Breast epithelium (tissue), 3 donors: ENCODE data around the gene TBC1D23.

Experiments used
- CTCF ChIP-seq, 3 donors: fragments of 450-650 bp; IDR thresholded peaks; one replicate each; pipeline ENCODE4 v1.5.1; 2016 to 2017; ENCODE audit warnings: antibody characterized with exemption in 3 of 3, mild to moderate bottlenecking in 3 of 3, moderate library complexity in 3 of 3
- POLR2A ChIP-seq: fragments of 450-650 bp; IDR thresholded peaks from one replicate; pipeline ENCODE4 v1.6.1; 2016; ENCODE audit warnings: antibody characterized with exemption, mild to moderate bottlenecking, moderate library complexity
- POLR2AphosphoS5 ChIP-seq, 3 donors: sonication (generic); formaldehyde crosslinking; IDR thresholded peaks; one replicate each; pipeline ENCODE4 v1.6.1; 2017; ENCODE audit warnings: antibody characterized with exemption in 3 of 3

GRCh38 chr3:100368441-100368840 is 107.6 kb downstream of the TBC1D23 start:
- no peak for TF ChIP-seq CTCF (IDR thresholded peaks at IDR 0.05)
- TF ChIP-seq POLR2AphosphoS5 (IDR thresholded peaks at IDR 0.05): no peak
- TF ChIP-seq POLR2A: no peak
